ENCODE results near the gene MAGI1.

- no peak for TF ChIP-seq CTCF (IDR thresholded peaks at IDR 0.05)
- no peak for TF ChIP-seq EP300 (IDR thresholded peaks at IDR 0.05; ENCODE audit: borderline replicate concordance in 1 of 2, low read depth in 1 of 2, low read length in 1 of 2)
- no peak for TF ChIP-seq ZBTB33 (IDR thresholded peaks at IDR 0.05; ENCODE audit: borderline replicate concordance, low read depth)
- TF ChIP-seq RAD21 (IDR thresholded peaks at IDR 0.05; ENCODE audit: low read length) = no peak
- TF ChIP-seq JUND (IDR thresholded peaks at IDR 0.05) = no peak
- no peak for TF ChIP-seq TCF12 (IDR thresholded peaks at IDR 0.05)
- TF ChIP-seq REST (IDR thresholded peaks at IDR 0.05; ENCODE audit: low read depth, low read length) = no peak
- TF ChIP-seq POLR2AphosphoS5 (IDR thresholded peaks at IDR 0.05; ENCODE audit: low read depth, low read length) = no peak
- no peak for TF ChIP-seq EZH2phosphoT487 (IDR thresholded peaks at IDR 0.05; ENCODE audit: borderline replicate concordance, low read depth)
- TF ChIP-seq FOSL2 (IDR thresholded peaks at IDR 0.05; ENCODE audit: borderline replicate concordance, low read depth) = no peak
These were observed 545.3 kb downstream of the MAGI1 start for GRCh38 chr3:65493371-65493882.

Data from SK-N-SH (cell line).